SK-N-MC (cell line): ENCODE data around the gene AIMP1.

Experiments
- EZH2 ChIP-seq: fragments of 200-600 bp; sonication (generic); IDR thresholded peaks from one replicate; pipeline ENCODE4 v1.6.1; 2017; ENCODE audit warnings: antibody characterized with exemption
- FOXP2 ChIP-seq: optimal IDR thresholded peaks from 2 replicates; pipeline ENCODE3; 2011; ENCODE audit warnings: mild to moderate bottlenecking, moderate library complexity; ENCODE audit not compliant: insufficient read depth; ENCODE audit errors: extremely low read length, control extremely low read depth
- POLR2AphosphoS5 ChIP-seq: IDR thresholded peaks from 2 replicates; pipeline ENCODE4 v1.6.1; 2012; ENCODE audit warnings: mild to moderate bottlenecking, low read depth, low read length, borderline replicate concordance

- TF ChIP-seq POLR2AphosphoS5 (no peak), EZH2 (no peak), FOXP2 (no peak)
These were observed 21.6 kb downstream of the AIMP1 start for GRCh38 chr4:106337916-106338315.
